ENCODE measurements around the gene REXO1.

REXO1 gene

GRCh38 chr19:1856698-1857603, 8.7 kb upstream of the REXO1 start:
- peak overlapping the region; percentile 61 for H3K4me3 ChIP-seq (ENCODE audit: low read depth, low read length)
- H3K4me1 ChIP-seq (ENCODE audit: control insufficient read depth, insufficient read depth, low read length): peaks cover 10% of the 10 kb centered on the region
- H3K9ac ChIP-seq (ENCODE audit: low read depth, low read length): peak overlapping the region; percentile 37
- no peaks in the 10 kb centered on the region for H3K9me3 ChIP-seq (ENCODE audit: control insufficient read depth, insufficient read depth, low read length)
- peaks cover 11% of the 10 kb centered on the region for H3K27me3 ChIP-seq (ENCODE audit: control insufficient read depth, insufficient read depth, low read length)
- H3K36me3 ChIP-seq (ENCODE audit: control insufficient read depth, insufficient read depth, low read length): peaks cover 3% of the 10 kb centered on the region

- peaks cover 5% of the 10 kb centered on the region for H3K27me3 ChIP-seq (ENCODE audit: control insufficient read depth, insufficient read depth, low read length)
- peak overlapping the region; percentile 45 for H3K4me3 ChIP-seq (ENCODE audit: low read depth, low read length)
- H3K9ac ChIP-seq (ENCODE audit: low read depth, low read length): no peak overlapping the region
- H3K36me3 ChIP-seq (ENCODE audit: control insufficient read depth, insufficient read depth, low read length): peaks cover 3% of the 10 kb centered on the region
- H3K4me1 ChIP-seq (ENCODE audit: control insufficient read depth, insufficient read depth, low read length): peaks cover 10% of the 10 kb centered on the region
- H3K9me3 ChIP-seq (ENCODE audit: control insufficient read depth, insufficient read depth, low read length): no peaks in the 10 kb centered on the region
These were observed 8.0 kb upstream of the REXO1 start for GRCh38 chr19:1856345-1856697.

DNA sequence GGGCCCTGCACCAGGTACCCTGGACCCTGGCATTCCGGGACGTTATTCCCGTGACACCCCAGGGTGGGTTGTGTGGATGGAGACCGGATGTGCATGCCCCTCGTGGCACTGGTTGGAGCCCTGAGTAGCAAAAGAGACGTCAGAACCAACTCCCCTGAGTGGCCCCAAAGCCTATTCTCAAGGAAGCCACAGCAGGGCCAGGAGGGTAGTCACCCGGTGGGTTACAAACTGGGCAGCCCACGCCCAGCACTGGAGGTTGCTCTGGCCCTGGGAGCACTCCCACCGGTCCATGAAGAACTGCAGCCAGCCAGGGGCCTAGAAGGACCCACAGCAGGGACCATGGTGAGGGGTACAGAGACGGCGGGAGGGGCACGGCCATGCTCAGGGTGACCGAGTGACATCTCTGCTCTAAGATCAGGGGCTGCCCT, 7.6 kb upstream of the REXO1 start:
- Histone ChIP-seq H3K36me3 (ENCODE audit: control insufficient read depth, insufficient read depth, low read length) (peaks cover 3% of the 10 kb centered on the region), H3K9ac (ENCODE audit: low read depth, low read length) (no peak overlapping the region), H3K27me3 (ENCODE audit: control insufficient read depth, insufficient read depth, low read length) (peaks cover under 1% of the 10 kb centered on the region), H3K4me1 (ENCODE audit: control insufficient read depth, insufficient read depth, low read length) (peaks cover 7% of the 10 kb centered on the region), H3K9me3 (ENCODE audit: control insufficient read depth, insufficient read depth, low read length) (no peaks in the 10 kb centered on the region), H3K4me3 (ENCODE audit: low read depth, low read length) (peak overlapping the region; percentile 45)

DNA sequence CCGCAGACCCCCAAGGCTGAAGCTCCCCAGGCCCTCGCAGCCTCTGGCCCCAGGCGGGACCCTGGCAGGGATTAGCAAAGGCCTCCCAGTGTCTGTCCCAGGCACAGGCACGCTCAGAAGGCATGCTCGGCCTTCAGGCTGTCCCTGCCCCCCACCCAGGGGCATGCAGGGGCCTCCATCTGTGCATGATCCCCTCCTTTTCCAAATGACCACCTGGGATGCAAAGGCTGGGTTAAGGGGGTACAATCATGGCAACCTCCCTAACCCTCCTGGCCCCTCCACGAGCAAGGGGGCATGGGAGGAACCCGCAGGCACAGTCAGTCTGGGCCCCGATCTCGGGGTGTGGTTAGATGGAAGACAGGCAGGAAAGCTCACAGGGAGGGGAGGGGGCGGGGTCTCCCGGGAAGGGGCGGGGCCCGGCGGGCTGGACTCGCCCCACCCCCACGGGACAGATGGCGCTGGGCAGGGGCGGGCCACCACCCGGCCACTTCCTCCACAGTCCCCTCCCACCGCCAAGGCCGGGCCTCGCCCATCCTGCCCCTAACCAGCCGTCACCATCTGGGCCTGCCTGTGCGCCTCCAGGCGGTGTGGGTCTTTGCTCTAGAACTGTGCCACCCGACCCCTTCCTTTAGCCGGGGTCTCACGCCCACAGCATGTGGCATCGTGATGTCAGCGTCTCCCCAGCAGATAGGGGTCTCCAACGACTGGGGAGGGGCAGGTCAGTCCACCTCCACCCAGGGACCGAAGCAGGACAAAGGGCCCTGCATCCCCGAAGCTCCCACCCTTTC, 7.0 kb upstream of the REXO1 start:
- Histone ChIP-seq H3K4me1 (ENCODE audit: control insufficient read depth, insufficient read depth, low read length) (peaks cover 7% of the 10 kb centered on the region), H3K4me3 (ENCODE audit: low read depth, low read length) (peak overlapping the region; percentile 45), H3K9ac (ENCODE audit: low read depth, low read length) (no peak overlapping the region)

DNA sequence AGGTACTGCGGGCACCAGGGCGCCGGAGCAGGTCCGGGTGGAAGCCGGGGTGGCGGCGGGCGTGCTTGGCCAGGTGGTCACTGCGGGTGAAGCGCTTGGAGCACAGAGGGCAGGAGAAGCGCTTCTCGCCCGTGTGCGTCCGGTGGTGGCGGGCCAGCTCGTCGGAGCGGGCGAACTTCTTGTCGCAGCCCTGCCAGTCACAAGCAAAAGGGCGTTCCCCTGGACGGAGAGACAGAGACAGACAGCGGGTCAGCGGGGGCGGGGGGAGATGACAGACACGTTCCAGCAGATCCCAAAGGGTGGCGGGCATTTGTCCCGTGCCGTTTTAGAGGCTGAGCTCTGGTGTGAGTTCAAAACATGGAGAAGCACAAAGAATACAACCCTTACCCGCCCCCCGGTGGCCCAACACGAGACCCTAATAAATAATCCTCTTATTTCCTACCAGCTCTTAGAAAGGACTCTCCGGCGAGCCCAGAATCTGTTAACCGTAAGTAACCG, 6.3 kb upstream of the REXO1 start:
- no peak overlapping the region for H3K9ac ChIP-seq (ENCODE audit: low read depth, low read length)
- H3K9me3 ChIP-seq (ENCODE audit: control insufficient read depth, insufficient read depth, low read length): no peaks in the 10 kb centered on the region
- H3K4me1 ChIP-seq (ENCODE audit: control insufficient read depth, insufficient read depth, low read length): peaks cover 7% of the 10 kb centered on the region
- H3K27me3 ChIP-seq (ENCODE audit: control insufficient read depth, insufficient read depth, low read length): no peaks in the 10 kb centered on the region
- H3K36me3 ChIP-seq (ENCODE audit: control insufficient read depth, insufficient read depth, low read length): peaks cover 3% of the 10 kb centered on the region
- H3K4me3 ChIP-seq (ENCODE audit: low read depth, low read length): peak overlapping the region; percentile 35

More for the DNA sequence above, 7.0 kb upstream of the REXO1 start:
- no peaks in the 10 kb centered on the region for H3K9me3 ChIP-seq (ENCODE audit: control insufficient read depth, insufficient read depth, low read length)
- H3K27me3 ChIP-seq (ENCODE audit: control insufficient read depth, insufficient read depth, low read length): no peaks in the 10 kb centered on the region
- H3K36me3 ChIP-seq (ENCODE audit: control insufficient read depth, insufficient read depth, low read length): peaks cover 3% of the 10 kb centered on the region

DNA sequence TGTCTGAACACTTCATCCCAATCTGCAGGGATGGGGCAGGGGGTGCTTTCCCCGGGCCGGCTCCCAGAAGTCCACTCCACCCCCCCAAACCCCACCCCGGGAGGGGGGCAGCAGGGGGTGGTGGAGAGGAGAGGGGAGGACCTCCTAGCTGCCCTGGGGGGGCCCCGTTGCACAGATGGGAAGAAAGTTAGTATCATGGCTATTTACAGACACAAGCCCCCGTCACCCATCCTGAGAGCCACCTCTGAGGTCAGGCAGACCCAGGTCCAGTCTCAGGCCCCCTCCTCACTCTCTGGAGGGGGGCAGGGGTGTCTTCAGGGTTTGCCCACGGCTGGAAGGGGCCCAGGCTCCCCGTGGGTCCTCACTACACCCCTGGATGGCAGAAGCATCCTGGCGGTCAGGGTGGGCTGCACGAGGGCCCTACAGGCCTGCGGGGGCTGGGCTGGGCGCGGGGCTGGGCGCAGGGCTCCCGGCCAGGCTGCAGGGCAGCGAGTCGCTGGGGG, 5.8 kb upstream of the REXO1 start:
- H3K9me3 ChIP-seq (ENCODE audit: control insufficient read depth, insufficient read depth, low read length): no peaks in the 10 kb centered on the region
- H3K9ac ChIP-seq (ENCODE audit: low read depth, low read length): no peak overlapping the region
- H3K4me1 ChIP-seq (ENCODE audit: control insufficient read depth, insufficient read depth, low read length): peaks cover 6% of the 10 kb centered on the region
- H3K36me3 ChIP-seq (ENCODE audit: control insufficient read depth, insufficient read depth, low read length): peaks cover 3% of the 10 kb centered on the region
- H3K27me3 ChIP-seq (ENCODE audit: control insufficient read depth, insufficient read depth, low read length): no peaks in the 10 kb centered on the region
- no peak overlapping the region for H3K4me3 ChIP-seq (ENCODE audit: low read depth, low read length)

- Histone ChIP-seq H3K9me3 (ENCODE audit: control insufficient read depth, insufficient read depth, low read length) (no peaks in the 10 kb centered on the region), H3K27me3 (ENCODE audit: control insufficient read depth, insufficient read depth, low read length) (no peaks in the 10 kb centered on the region), H3K36me3 (ENCODE audit: control insufficient read depth, insufficient read depth, low read length) (peaks cover 3% of the 10 kb centered on the region), H3K4me3 (ENCODE audit: low read depth, low read length) (no peak overlapping the region), H3K4me1 (ENCODE audit: control insufficient read depth, insufficient read depth, low read length) (peaks cover 5% of the 10 kb centered on the region), H3K9ac (ENCODE audit: low read depth, low read length) (no peak overlapping the region)
These were observed 5.2 kb upstream of the REXO1 start for GRCh38 chr19:1853295-1854038.

DNA sequence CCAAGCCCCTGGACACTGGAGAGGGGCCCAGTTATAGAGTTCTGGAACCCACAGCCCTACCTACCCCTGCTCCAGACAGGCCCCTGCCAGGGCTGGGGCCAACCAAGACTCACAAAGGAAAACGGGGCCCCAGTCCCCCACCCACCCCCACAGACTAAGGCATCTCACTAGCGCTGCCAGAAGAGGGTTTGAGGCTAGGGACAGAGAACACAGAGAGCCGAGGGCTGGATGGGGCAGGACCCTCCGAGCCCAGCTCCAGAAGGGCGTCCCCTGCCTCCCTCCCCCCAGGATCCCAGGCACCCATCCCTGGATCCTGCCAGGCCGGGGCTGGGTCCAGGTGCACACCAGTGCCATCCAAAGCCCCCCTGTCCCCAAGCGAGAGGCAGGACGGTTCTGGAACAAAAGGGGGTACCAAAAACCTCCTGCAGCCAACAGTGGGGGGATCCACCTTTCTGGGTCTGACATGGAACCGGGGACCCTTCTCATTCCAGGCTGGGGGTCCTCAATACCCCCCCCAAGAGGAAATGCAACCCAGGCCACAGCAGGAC, 4.4 kb upstream of the REXO1 start:
- Histone ChIP-seq H3K9me3 (ENCODE audit: control insufficient read depth, insufficient read depth, low read length) (no peaks in the 10 kb centered on the region), H3K27me3 (ENCODE audit: control insufficient read depth, insufficient read depth, low read length) (no peaks in the 10 kb centered on the region), H3K4me1 (ENCODE audit: control insufficient read depth, insufficient read depth, low read length) (peaks cover 5% of the 10 kb centered on the region), H3K9ac (ENCODE audit: low read depth, low read length) (no peak overlapping the region), H3K36me3 (ENCODE audit: control insufficient read depth, insufficient read depth, low read length) (peaks cover 3% of the 10 kb centered on the region), H3K4me3 (ENCODE audit: low read depth, low read length) (no peak overlapping the region)

DNA sequence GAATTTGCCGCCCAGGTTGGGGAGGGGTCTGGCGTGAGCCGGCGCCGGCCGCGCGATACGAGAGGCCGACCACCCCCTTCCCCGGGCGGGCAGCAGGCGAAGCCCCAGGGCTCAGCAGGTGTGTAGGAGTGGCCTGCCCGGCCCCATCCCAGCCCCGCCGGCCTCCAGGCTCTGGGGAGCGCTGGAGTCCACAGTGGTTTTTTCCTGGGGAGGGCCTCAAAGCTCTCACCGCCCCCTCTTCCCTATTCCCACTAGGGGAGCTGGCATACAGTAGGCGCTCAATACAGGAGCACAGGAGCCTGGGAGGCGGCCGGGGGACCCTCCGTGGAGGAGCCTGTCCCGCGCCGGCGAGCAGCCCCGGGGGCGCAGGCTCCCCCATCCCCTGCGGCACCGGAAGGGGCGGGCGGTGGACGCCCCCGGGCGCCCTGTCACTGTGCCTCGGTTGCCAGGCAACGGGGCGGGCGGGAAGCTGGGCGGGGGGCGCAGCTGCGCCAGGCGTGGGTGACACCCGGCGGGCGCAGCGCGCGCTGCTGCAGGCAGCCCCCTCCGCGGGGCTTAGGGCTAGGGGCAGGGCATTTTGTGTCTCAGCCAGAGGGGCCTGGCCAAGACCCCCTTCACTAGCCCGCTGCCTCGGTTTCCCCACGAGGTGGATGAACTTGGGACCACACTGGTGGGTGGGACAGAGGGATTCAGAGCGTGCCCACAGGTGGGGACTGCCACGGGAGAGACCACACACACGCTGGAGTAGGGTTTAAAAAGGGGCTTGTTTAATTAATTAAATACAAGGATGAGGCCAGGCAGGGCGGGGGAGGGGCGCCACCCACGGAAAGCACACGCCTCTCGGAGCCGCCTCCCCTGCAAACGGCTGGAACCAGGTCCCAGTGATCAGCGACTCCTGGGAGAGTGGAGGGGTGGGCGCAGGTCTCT, 3.6 kb upstream of the REXO1 start:
- peaks cover 3% of the 10 kb centered on the region for H3K36me3 ChIP-seq (ENCODE audit: control insufficient read depth, insufficient read depth, low read length)
- no peaks in the 10 kb centered on the region for H3K9me3 ChIP-seq (ENCODE audit: control insufficient read depth, insufficient read depth, low read length)
- peak overlapping the region; percentile 47 for H3K9ac ChIP-seq (ENCODE audit: low read depth, low read length)
- H3K27me3 ChIP-seq (ENCODE audit: control insufficient read depth, insufficient read depth, low read length): no peaks in the 10 kb centered on the region
- H3K4me3 ChIP-seq (ENCODE audit: low read depth, low read length): peak overlapping the region; percentile 48
- peaks cover 5% of the 10 kb centered on the region for H3K4me1 ChIP-seq (ENCODE audit: control insufficient read depth, insufficient read depth, low read length)

GRCh38 chr19:1850809-1851653, 2.7 kb upstream of the REXO1 start:
- H3K4me3 ChIP-seq (ENCODE audit: low read depth, low read length): peak overlapping the region; percentile 48
- H3K36me3 ChIP-seq (ENCODE audit: control insufficient read depth, insufficient read depth, low read length): peaks cover 3% of the 10 kb centered on the region
- H3K9ac ChIP-seq (ENCODE audit: low read depth, low read length): peak overlapping the region; percentile 47
- peaks cover 3% of the 10 kb centered on the region for H3K4me1 ChIP-seq (ENCODE audit: control insufficient read depth, insufficient read depth, low read length)
- no peaks in the 10 kb centered on the region for H3K27me3 ChIP-seq (ENCODE audit: control insufficient read depth, insufficient read depth, low read length)
- no peaks in the 10 kb centered on the region for H3K9me3 ChIP-seq (ENCODE audit: control insufficient read depth, insufficient read depth, low read length)
